Esophagus squamous epithelium (tissue), 5 donors: ENCODE results near the gene CAPZA2. TPM values are rescaled to one million over a fixed set of nuclear protein-coding genes. Genes with fewer than 3 reads are reported as not detected.
"Not testable (repeated sequence)": the region's sequence is repeated elsewhere in the genome, so short reads cannot be mapped to it uniquely, and the experiment has no call there.

Experiments used
- DNase-seq: peaks from one replicate; lab custom pipeline; 2025; lab: John Stamatoyannopoulos, UW
- H3K27ac ChIP-seq, 4 donors: fragments of 200-600 bp; sonication (generic); one replicate each; pipeline ENCODE4 v1.5.1; 2016 to 2019; ENCODE audit warnings: mild to moderate bottlenecking in 1 of 4
- H3K27me3 ChIP-seq, 4 donors: fragments of 200-600 bp; sonication (generic); 1 replicate in 3 of 4; 2 replicates in 1 of 4; pipeline versions ENCODE4 v1.5.1 to v1.6.0; 2017 to 2021; ENCODE audit warnings: antibody characterized with exemption in 1 of 4
- H3K36me3 ChIP-seq, 3 donors: fragments of 200-600 bp; sonication (generic); one replicate each; pipeline ENCODE4 v1.5.1; 2016 to 2019
- H3K4me1 ChIP-seq, 3 donors: fragments of 200-600 bp; sonication (generic); one replicate each; pipeline ENCODE4 v1.5.1; 2017 to 2019
- H3K4me3 ChIP-seq, 4 donors: fragments of 200-600 bp; sonication (generic); 1 replicate in 3 of 4; 2 replicates in 1 of 4; pipeline ENCODE4 v1.5.1; 2016 to 2019; ENCODE audit warnings: mild to moderate bottlenecking in 2 of 4, moderate library complexity in 1 of 4
- H3K9me3 ChIP-seq, 3 donors: fragments of 200-600 bp; sonication (generic); one replicate each; pipeline ENCODE4 v1.5.1; 2016 to 2019
- CTCF ChIP-seq, 6 experiments: fragments of 450-650 bp in 4 of 6; fragments of 200-600 bp in 2 of 6; sonication (generic) in 2 of 6; IDR thresholded peaks; one replicate each; pipeline ENCODE4 v1.5.1; 2016 to 2019; ENCODE audit warnings: antibody characterized with exemption in 6 of 6, mild to moderate bottlenecking in 4 of 6, moderate library complexity in 4 of 6
- POLR2A ChIP-seq, 4 donors: fragments of 450-650 bp; IDR thresholded peaks; one replicate each; pipeline ENCODE4 v1.6.1; 2017; ENCODE audit warnings: antibody characterized with exemption in 4 of 4, mild to moderate bottlenecking in 4 of 4, moderate library complexity in 3 of 4
- WGBS, 2 donors: methylation state at CpG; one replicate each; pipeline ENCODE4 v1.1.5; 2018; 5-methylcytosine and 5-hydroxymethylcytosine counted together
- intact Hi-C: fragments of 100-400 bp; cut with DNase I; formaldehyde crosslinking; loops from one replicate; pipeline ENCODE4 v1.15.0; 2022
- total RNA-seq, 4 donors: library from RNA; depleted of rRNA; stranded (reverse); fragments of >200 nt; gene quantifications; one replicate each; pipeline ENCODE4 v1.1.0, GENCODE V29; 2016
- donor health status: DM: yes; HTN: yes; CAD: no.

CAPZA2 gene
- total RNA-seq, 4 donors from 2014 or later, result 68.7 to 123 (median 84.1) TPM

- WGBS, 2 donors, result 91 to 95% methylated on average over 3 of the region's 3 CpGs
- Histone ChIP-seq H3K27me3 (peaks cover 0 to 14% (median 0%) of the 10 kb centered on the region in 4 donors), H3K36me3 (no peaks in the 10 kb centered on the region), H3K4me3 (no peak overlapping the region), H3K27ac (no peak overlapping the region), H3K9me3 (no peaks in the 10 kb centered on the region), H3K4me1 (peaks cover 0 to 8% (median 2%) of the 10 kb centered on the region in 3 donors)
- DNase-seq, result no peak
- TF ChIP-seq POLR2A (IDR thresholded peaks at IDR 0.05), result no peak
- TF ChIP-seq CTCF (IDR thresholded peaks at IDR 0.05), result no peak
- intact Hi-C loops, result no loop called here
Measured at GRCh38 chr7:116933465-116933864, 71.1 kb downstream of the CAPZA2 start.

GRCh38 chr7:116934580-116934979 is 72.2 kb downstream of the CAPZA2 start:
- 64 to 69% methylated on average over 2 of the region's 2 CpGs for WGBS, 2 donors

GRCh38 chr7:116936844-116937243 is 74.5 kb downstream of the CAPZA2 start:
- intact Hi-C loops, H3K4me1 ChIP-seq, H3K9me3 ChIP-seq, H3K4me3 ChIP-seq, H3K27ac ChIP-seq, H3K36me3 ChIP-seq, DNase-seq: not testable (repeated sequence)
- WGBS, 2 donors, result 67 to 81% methylated on average over 4 of the region's 4 CpGs
- peaks cover 0 to 14% (median 0%) of the 10 kb centered on the region in 4 donors for H3K27me3 ChIP-seq

More at GRCh38 chr7:116934580-116934979, 72.2 kb downstream of the CAPZA2 start:
- peaks cover 0 to 14% (median 0%) of the 10 kb centered on the region in 4 donors for H3K27me3 ChIP-seq
- H3K4me3 ChIP-seq, result no peak overlapping the region
- no peak for TF ChIP-seq CTCF (IDR thresholded peaks at IDR 0.05)
- TF ChIP-seq POLR2A (IDR thresholded peaks at IDR 0.05), result no peak
- no peak overlapping the region for H3K27ac ChIP-seq
- intact Hi-C loops, result no loop called here
- no peaks in the 10 kb centered on the region for H3K9me3 ChIP-seq
- H3K4me1 ChIP-seq, result peaks cover 0 to 8% (median 2%) of the 10 kb centered on the region in 3 donors
- H3K36me3 ChIP-seq, result no peaks in the 10 kb centered on the region
- DNase-seq, result no peak

- H3K36me3 ChIP-seq, result no peaks in the 10 kb centered on the region
- 73 to 85% methylated on average over 2 of the region's 2 CpGs for WGBS, 2 donors
- H3K27ac ChIP-seq, result no peak overlapping the region
- H3K9me3 ChIP-seq, result no peaks in the 10 kb centered on the region
- intact Hi-C loops, result no loop called here
- H3K27me3 ChIP-seq, result peaks cover 0 to 14% (median 0%) of the 10 kb centered on the region in 4 donors
- no peaks in the 10 kb centered on the region for H3K4me1 ChIP-seq
- no peak for TF ChIP-seq CTCF (IDR thresholded peaks at IDR 0.05)
- TF ChIP-seq POLR2A (IDR thresholded peaks at IDR 0.05), result no peak
- H3K4me3 ChIP-seq, result no peak overlapping the region
- DNase-seq, result no peak
Measured at GRCh38 chr7:116938678-116939077, 76.3 kb downstream of the CAPZA2 start.

GRCh38 chr7:116940689-116941370 is 78.4 kb downstream of the CAPZA2 start:
- 90 to 95% methylated on average over 7 of the region's 8 CpGs for WGBS, 2 donors
- no peak for DNase-seq
- no peaks in the 10 kb centered on the region for H3K4me1 ChIP-seq
- H3K9me3 ChIP-seq, result no peaks in the 10 kb centered on the region
- no peak overlapping the region for H3K4me3 ChIP-seq
- intact Hi-C loops, result no loop called here
- H3K27ac ChIP-seq, result no peak overlapping the region
- TF ChIP-seq POLR2A (IDR thresholded peaks at IDR 0.05) (no peak), CTCF (IDR thresholded peaks at IDR 0.05) (no peak)
- peaks cover 0 to 3% (median 0%) of the 10 kb centered on the region in 4 donors for H3K27me3 ChIP-seq
- no peaks in the 10 kb centered on the region for H3K36me3 ChIP-seq
